Upper lobe of left lung (tissue), 4 donors: ENCODE measurements around the gene C3orf49.

ENCODE experiments used
- CTCF ChIP-seq, 6 experiments: fragments of 450-650 bp in 4 of 6; fragments of 200-600 bp in 2 of 6; sonication (generic) in 2 of 6; IDR thresholded peaks; one replicate each; pipeline ENCODE4 v1.5.1; 2016 to 2019; ENCODE audit warnings: antibody characterized with exemption in 6 of 6
- EP300 ChIP-seq, 4 donors: sonication (generic); formaldehyde crosslinking; IDR thresholded peaks; one replicate each; pipeline ENCODE4 v1.5.1; 2017; ENCODE audit warnings: antibody characterized with exemption in 4 of 4, control low read depth in 2 of 4
- POLR2A ChIP-seq, 4 donors: fragments of 450-650 bp; IDR thresholded peaks; one replicate each; pipeline ENCODE4 v1.5.1; 2016 to 2017; ENCODE audit warnings: antibody characterized with exemption in 4 of 4, mild to moderate bottlenecking in 2 of 4
- POLR2AphosphoS5 ChIP-seq, 2 donors: sonication (generic); formaldehyde crosslinking; IDR thresholded peaks; one replicate each; pipeline ENCODE4 v1.5.1; 2017; ENCODE audit warnings: antibody characterized with exemption in 2 of 2

GRCh38 chr3:63863150-63864007 is 44.3 kb downstream of the C3orf49 start, which contains the start of the genes ATXN7 and THOC7:
- TF ChIP-seq POLR2A (IDR thresholded peaks at IDR 0.05): peak in 1 of 4 donors; percentile 50
- no peak for TF ChIP-seq CTCF (IDR thresholded peaks at IDR 0.05)
- no peak for TF ChIP-seq EP300 (IDR thresholded peaks at IDR 0.05)
- no peak for TF ChIP-seq POLR2AphosphoS5 (IDR thresholded peaks at IDR 0.05)
